Endothelial cell of umbilical vein (primary cell): Measurements from ENCODE around the gene ASB6. TPM values are rescaled to one million over a fixed set of nuclear protein-coding genes. Genes with fewer than 3 reads are reported as not detected.

Experiments used
- BruUV-seq: library from RNA; stranded (reverse); fragments of 400-500 nt; replicated peaks from 2 replicates; lab custom pipeline; 2021; lab: Mats Ljungman, UMichigan
- CTCF ChIA-PET: fragments of 300-600, 350-600 bp; sonication (Branson Sonifier 250); formaldehyde crosslinking; loops from one replicate; lab custom pipeline; 2021; ENCODE audit warnings: antibody characterized with exemption, inconsistent platforms; lab: Charles Lee
- POLR2A ChIA-PET: fragments of 300-600, 350-600 bp; sonication (Branson Sonifier 250); formaldehyde crosslinking; loops from one replicate; lab custom pipeline; 2021; ENCODE audit warnings: antibody characterized with exemption, inconsistent platforms; lab: Charles Lee
- DNase-seq: peaks from one replicate; pipeline ENCODE4 v3.0.0-alpha.2; 2011; ENCODE audit warnings: low read depth, low spot score
- FAIRE-seq: peaks from 2 replicates; lab custom pipeline; 2011; peaks lifted over from hg19 to GRCh38; lab: Jason Lieb, UNC
- H2AFZ ChIP-seq: 2 replicates; pipeline ENCODE4 v1.6.0; 2012; ENCODE audit warnings: low read depth, low read length, control low read depth, inconsistent platforms
- H3K27ac ChIP-seq: 2 replicates; pipeline ENCODE4 v1.5.1; 2011; ENCODE audit warnings: low read depth, mild to moderate bottlenecking, control low read depth, low read length, moderate library complexity; ENCODE audit not compliant: insufficient read depth
- H3K27me3 ChIP-seq, 2 experiments: 2 replicates each; pipeline versions ENCODE4 v1.6.0 to v1.6.1; 2011; ENCODE audit warnings: low read length in 2 of 2, mixed read lengths in 1 of 2; ENCODE audit not compliant: control insufficient read depth in 2 of 2, insufficient read depth in 2 of 2
- H3K36me3 ChIP-seq, 2 experiments: 2 replicates in 1 of 2; 3 replicates in 1 of 2; pipeline ENCODE4 v1.5.1; 2011; ENCODE audit warnings: low read length in 2 of 2, mild to moderate bottlenecking in 1 of 2, moderate library complexity in 1 of 2; ENCODE audit not compliant: control insufficient read depth in 2 of 2, insufficient read depth in 2 of 2; ENCODE audit errors: extremely low read depth in 1 of 2
- H3K4me1 ChIP-seq: 3 replicates; pipeline ENCODE4 v1.5.1; 2011; ENCODE audit warnings: mild to moderate bottlenecking, low read length; ENCODE audit not compliant: control insufficient read depth, insufficient read depth; ENCODE audit errors: extremely low read depth
- H3K4me2 ChIP-seq: 2 replicates; pipeline ENCODE4 v1.6.1; 2011; ENCODE audit warnings: low read length, control low read depth, mixed read lengths; ENCODE audit not compliant: insufficient read depth
- H3K4me3 ChIP-seq, 3 experiments: fragments of 200-600 bp in 1 of 3; sonication (generic), shearing (Covaris generic) in 1 of 3; replicated peaks in 1 of 3; 2 replicates each; pipeline ENCODE4 v1.5.1; 2011 to 2016; ENCODE audit warnings: control low read depth in 3 of 3, low read length in 3 of 3, mild to moderate bottlenecking in 2 of 3, inconsistent platforms in 1 of 3, low read depth in 1 of 3, moderate library complexity in 1 of 3; ENCODE audit not compliant: insufficient read depth in 1 of 3
- H3K79me2 ChIP-seq: 2 replicates; pipeline ENCODE4 v1.6.0; 2012; ENCODE audit warnings: low read length, inconsistent platforms; ENCODE audit not compliant: control insufficient read depth, insufficient read depth
- H3K9ac ChIP-seq: replicated peaks from 2 replicates; pipeline ENCODE3; 2011; ENCODE audit warnings: low read length, control low read depth; ENCODE audit not compliant: insufficient read depth; ENCODE audit errors: extremely low read depth
- H3K9me1 ChIP-seq: replicated peaks from 3 replicates; pipeline ENCODE4 v1.6.0; 2011; ENCODE audit warnings: mild to moderate bottlenecking, low read length; ENCODE audit not compliant: control insufficient read depth, insufficient read depth; ENCODE audit errors: extremely low read depth
- H3K9me3 ChIP-seq: replicated peaks from 2 replicates; pipeline ENCODE4 v1.5.1; 2012; ENCODE audit warnings: low read length, inconsistent platforms; ENCODE audit not compliant: control insufficient read depth, insufficient read depth
- H4K20me1 ChIP-seq: replicated peaks from 2 replicates; pipeline ENCODE3; 2011; ENCODE audit warnings: mild to moderate bottlenecking, low read length; ENCODE audit not compliant: control insufficient read depth, insufficient read depth; ENCODE audit errors: extremely low read depth
- EZH2 ChIP-seq: IDR thresholded peaks from 2 replicates; pipeline ENCODE4 v1.6.1; 2012; ENCODE audit warnings: borderline replicate concordance, low read depth, mild to moderate bottlenecking, moderate library complexity, low read length, inconsistent platforms; ENCODE audit not compliant: severe bottlenecking
- FOS ChIP-seq: IDR thresholded peaks from 2 replicates; pipeline ENCODE4 v1.6.1; 2011; ENCODE audit warnings: mild to moderate bottlenecking, low read length, moderate library complexity, borderline replicate concordance; ENCODE audit not compliant: insufficient read depth
- GATA2 ChIP-seq: IDR thresholded peaks from 2 replicates; pipeline ENCODE4 v1.7.0; 2011; ENCODE audit warnings: low read depth, mild to moderate bottlenecking, moderate library complexity, mixed read lengths, low read length; ENCODE audit not compliant: insufficient read length, insufficient read depth
- JUN ChIP-seq: IDR thresholded peaks from 2 replicates; pipeline ENCODE4 v1.6.1; 2011; ENCODE audit warnings: borderline replicate concordance, low read depth; ENCODE audit not compliant: insufficient read length, insufficient read depth
- MYC ChIP-seq: IDR thresholded peaks from one replicate; pipeline ENCODE4 v1.6.1; 2011; ENCODE audit warnings: mild to moderate bottlenecking, low read depth, low read length
- POLR2A ChIP-seq: IDR thresholded peaks from 2 replicates; pipeline ENCODE4 v1.6.1; 2012; ENCODE audit warnings: low read depth, mild to moderate bottlenecking, control low read depth, low read length
- POLR2AphosphoS5 ChIP-seq: IDR thresholded peaks from 2 replicates; pipeline ENCODE4 v1.6.1; 2012; ENCODE audit warnings: low read depth, mild to moderate bottlenecking, control low read depth, low read length, moderate library complexity; ENCODE audit not compliant: insufficient read depth
- dilution Hi-C: fragments of 300-500 bp; cut with MboI; formaldehyde crosslinking; loops from one replicate; pipeline ENCODE4 v1.15.0; 2019; ENCODE audit warnings: low sequenced_read_pairs; ENCODE audit not compliant: extremely low pct_ligation_motif_present
- intact Hi-C: fragments of 100-400 bp; cut with micrococcal nuclease; formaldehyde crosslinking; loops from one replicate; pipeline ENCODE4 v1.10.0; 2022
- polyA plus RNA-seq, 4 experiments: library from polyadenylated mRNA; depleted of rRNA in 3 of 4; stranded (reverse) in 3 of 4; unstranded in 1 of 4; fragments of >200 nt; gene quantifications; 2 replicates each; pipeline versions ENCODE4 v1.2.1 to v1.2.3, GENCODE V29; 2011 to 2012; ENCODE audit warnings: missing spikeins in 1 of 4
- total RNA-seq: library from RNA; stranded (reverse); gene quantifications from 2 replicates; pipeline ENCODE4 v1.2.3, GENCODE V29; 2021
- TF ChIP-seq, protein P1 (sequence below), 2 donors: IDR thresholded peaks; 1 replicate in 1 of 2; 2 replicates in 1 of 2; pipeline ENCODE4 v1.5.1; 2011; ENCODE audit warnings: low read length in 2 of 2, mild to moderate bottlenecking in 2 of 2, moderate library complexity in 2 of 2, control low read depth in 1 of 2, inconsistent platforms in 1 of 2, low read depth in 1 of 2; ENCODE audit not compliant: insufficient read depth in 1 of 2; ENCODE audit errors: extremely low read depth in 1 of 2
- TF ChIP-seq, protein P2 (sequence below): IDR thresholded peaks from 2 replicates; pipeline ENCODE4 v1.6.1; 2011; ENCODE audit not compliant: insufficient read depth, insufficient read length

The ASB6 gene
- total and polyA plus RNA-seq, 2 donors (not counting 3 experiments of a cell fraction or from before 2014, with no cell fraction given), result 20.3 to 23.8 TPM

- intact Hi-C loops (no loop called here), dilution Hi-C loops (no loop called here)
- FAIRE-seq (no peak), DNase-seq (no peak)
- Histone ChIP-seq H3K4me1 (peaks cover 9% of the 10 kb centered on the region), H3K4me2 (no peak overlapping the region), H3K4me3 (no peak overlapping the region), H2AFZ (no peak overlapping the region), H3K27me3 (no peaks in the 10 kb centered on the region), H3K9me3 (no peaks in the 10 kb centered on the region), H3K79me2 (no peaks in the 10 kb centered on the region), H3K36me3 (no peaks in the 10 kb centered on the region), H4K20me1 (no peaks in the 10 kb centered on the region), H3K27ac (no peak overlapping the region), H3K9ac (no peak overlapping the region), H3K9me1 (no peaks in the 10 kb centered on the region)
- no peak for TF ChIP-seq POLR2A
- no peak for TF ChIP-seq FOS
- no peak for TF ChIP-seq GATA2
- no peak for TF ChIP-seq JUN
- no peak for TF ChIP-seq POLR2AphosphoS5
- TF ChIP-seq, protein P1, sequence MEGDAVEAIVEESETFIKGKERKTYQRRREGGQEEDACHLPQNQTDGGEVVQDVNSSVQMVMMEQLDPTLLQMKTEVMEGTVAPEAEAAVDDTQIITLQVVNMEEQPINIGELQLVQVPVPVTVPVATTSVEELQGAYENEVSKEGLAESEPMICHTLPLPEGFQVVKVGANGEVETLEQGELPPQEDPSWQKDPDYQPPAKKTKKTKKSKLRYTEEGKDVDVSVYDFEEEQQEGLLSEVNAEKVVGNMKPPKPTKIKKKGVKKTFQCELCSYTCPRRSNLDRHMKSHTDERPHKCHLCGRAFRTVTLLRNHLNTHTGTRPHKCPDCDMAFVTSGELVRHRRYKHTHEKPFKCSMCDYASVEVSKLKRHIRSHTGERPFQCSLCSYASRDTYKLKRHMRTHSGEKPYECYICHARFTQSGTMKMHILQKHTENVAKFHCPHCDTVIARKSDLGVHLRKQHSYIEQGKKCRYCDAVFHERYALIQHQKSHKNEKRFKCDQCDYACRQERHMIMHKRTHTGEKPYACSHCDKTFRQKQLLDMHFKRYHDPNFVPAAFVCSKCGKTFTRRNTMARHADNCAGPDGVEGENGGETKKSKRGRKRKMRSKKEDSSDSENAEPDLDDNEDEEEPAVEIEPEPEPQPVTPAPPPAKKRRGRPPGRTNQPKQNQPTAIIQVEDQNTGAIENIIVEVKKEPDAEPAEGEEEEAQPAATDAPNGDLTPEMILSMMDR (IDR thresholded peaks at IDR 0.05; ENCODE audit: extremely low read depth in 1 of 2, insufficient read depth in 1 of 2, low read depth in 1 of 2, low read length in 2 of 2), result no peak
- TF ChIP-seq, protein P2, sequence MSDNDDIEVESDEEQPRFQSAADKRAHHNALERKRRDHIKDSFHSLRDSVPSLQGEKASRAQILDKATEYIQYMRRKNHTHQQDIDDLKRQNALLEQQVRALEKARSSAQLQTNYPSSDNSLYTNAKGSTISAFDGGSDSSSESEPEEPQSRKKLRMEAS, result no peak
- no peak for TF ChIP-seq MYC
- no peak for TF ChIP-seq EZH2
- CTCF ChIA-PET, result interaction anchor here (1.0 to 3.7 kb wide), 5 partner anchors 20 to 473 kb away, joined by 3 to 18 read pairs (median 4); no protein-coding TSS in a partner anchor
- BruUV-seq, result no TSS peak
- POLR2A ChIA-PET, result interaction anchor here (1.5 kb wide), 1 partner anchor 427 kb away, joined by 4 read pairs; the partner anchor contains the start of gene IER5L
Measured at GRCh38 chr9:129604766-129605163, 37.2 kb downstream of the ASB6 start.
